GOT3 (cell line): Measurements from ENCODE around the gene COX14.
"Not testable (repeated sequence)": the region's sequence is repeated elsewhere in the genome, so short reads cannot be mapped to it uniquely, and the experiment has no call there.

Source experiments
- DNase-seq: peaks from one replicate; lab custom pipeline; 2025; ENCODE audit warnings: mixed read lengths; lab: John Stamatoyannopoulos, UW

COX14 gene

DNA sequence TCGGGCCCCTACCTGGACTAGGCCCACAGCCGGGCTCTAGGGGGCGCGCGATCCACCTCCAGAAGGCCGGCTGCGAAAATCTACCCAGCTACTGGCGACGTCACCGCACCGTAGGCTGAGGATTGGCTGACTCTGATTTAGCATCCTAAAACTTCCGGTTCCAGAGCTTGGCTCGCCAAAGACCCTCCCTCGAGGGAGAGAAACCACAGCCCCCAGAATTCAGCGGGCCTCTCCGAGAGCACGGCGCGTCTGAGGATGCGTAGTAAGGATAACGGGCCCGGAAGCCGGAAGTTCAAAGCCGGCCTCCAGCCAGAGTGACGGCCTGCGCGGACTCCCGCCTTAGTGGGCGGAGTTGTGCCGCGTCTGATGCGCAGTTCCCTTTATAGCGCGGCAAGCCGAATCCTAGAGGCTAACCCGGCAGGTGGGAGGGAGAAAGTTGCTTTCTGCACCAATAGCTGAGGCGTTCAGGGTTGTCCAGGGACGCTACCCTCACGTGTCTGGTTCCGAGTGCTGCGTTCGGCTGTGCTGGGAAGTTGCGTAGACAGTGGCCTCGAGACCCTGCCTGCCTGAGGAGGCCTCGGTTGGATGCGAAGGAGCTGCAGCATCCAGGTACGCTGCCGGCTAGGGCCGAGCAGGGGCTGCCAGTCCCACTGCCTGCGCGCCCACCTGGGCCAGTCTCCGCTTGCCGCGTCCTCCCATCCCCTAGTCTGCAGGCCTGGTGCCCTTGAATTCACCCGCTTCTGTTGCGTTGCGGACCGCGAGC is at the start of gene COX14:
Gene COX14, plus strand, starts transcription at position 544 of the 763 bp plus-strand sequence. CDS start 7,808 bp downstream, outside the sequence.
- DNase-seq: peak; percentile 93

DNA sequence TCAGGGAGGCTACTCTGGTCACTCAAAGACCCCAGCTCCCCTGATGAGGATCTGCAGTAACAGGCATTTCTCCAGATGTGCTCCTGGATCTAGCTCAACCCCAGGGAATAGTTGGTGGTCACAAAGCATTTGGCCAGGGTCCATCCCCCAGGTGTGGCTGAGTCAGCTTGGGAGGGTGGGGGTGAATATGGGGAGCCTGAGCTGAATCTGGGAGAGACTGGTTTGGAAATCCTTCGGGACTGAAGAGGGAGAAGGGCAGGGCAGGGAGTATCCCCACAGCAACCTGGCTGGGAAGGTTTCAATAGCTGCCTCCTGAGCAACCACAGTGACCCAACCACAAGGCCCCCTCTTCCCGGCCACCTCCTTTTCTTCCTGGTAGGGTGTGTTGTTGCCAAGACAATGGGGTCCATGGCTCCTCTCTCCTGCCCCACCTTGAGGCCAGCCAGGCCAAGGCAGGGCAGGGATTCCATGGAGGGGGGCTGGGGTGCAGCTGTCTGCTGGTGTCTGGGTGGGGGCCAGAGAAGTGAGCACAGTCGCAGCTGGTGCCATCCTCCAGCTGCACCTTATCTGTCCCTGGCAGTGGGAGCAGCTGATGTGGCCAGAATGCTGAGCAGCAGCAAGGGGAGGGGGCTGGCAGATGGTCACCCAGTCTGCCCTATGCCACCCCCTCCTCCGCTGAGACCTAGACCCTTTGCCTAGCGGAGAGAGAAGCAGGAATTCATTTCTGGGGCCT is 49.1 kb upstream of the COX14 start:
- DNase-seq: no peak

DNA sequence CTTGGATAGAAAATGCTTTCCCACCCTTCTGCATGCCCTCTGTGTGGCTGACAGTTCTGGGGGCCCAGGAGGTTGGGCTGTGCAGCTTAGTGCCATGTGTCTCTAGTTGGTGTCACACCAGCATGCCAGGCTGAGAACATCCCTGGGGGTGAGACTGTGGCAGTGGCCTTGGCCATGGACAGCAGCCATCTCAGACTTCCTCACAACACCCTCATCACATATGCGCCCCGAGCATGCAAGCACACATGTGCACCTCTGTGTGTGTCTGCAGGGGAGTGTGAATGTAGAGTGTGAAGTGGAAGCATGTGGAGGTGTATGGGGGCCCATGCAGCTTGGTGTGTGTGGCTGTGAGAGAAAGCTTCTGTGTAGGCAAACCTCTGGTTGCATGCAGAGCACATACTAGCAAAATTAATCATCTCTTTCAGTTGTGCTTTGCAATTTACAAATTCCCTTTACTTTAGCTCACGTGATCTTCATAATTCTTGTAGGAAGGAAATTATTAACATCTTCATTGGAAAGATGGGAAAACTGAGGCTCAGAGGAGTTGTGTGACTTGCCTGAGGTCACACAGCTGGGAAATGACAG is 46.2 kb upstream of the COX14 start:
- no peak for DNase-seq

DNA sequence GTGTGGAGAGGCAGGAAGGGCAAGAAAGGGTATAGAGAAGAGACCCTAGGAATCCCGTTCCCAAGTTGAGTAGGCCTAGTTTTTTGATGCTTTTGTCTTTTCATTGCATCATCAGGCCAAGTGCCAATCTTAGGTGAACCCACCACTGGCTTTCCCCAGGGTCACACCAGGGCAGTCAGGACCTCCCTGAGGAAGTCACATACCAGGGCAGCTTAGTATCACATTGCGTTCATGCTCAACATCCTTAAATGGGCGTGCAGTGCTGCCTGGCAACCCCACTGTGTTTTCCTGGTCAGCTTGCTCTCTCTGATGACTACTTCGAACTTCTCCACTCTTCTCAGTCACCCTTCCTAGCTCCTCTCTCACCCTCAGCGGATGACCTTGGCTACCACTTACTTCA is 45.6 kb upstream of the COX14 start:
- DNase-seq: peak; percentile 11

DNA sequence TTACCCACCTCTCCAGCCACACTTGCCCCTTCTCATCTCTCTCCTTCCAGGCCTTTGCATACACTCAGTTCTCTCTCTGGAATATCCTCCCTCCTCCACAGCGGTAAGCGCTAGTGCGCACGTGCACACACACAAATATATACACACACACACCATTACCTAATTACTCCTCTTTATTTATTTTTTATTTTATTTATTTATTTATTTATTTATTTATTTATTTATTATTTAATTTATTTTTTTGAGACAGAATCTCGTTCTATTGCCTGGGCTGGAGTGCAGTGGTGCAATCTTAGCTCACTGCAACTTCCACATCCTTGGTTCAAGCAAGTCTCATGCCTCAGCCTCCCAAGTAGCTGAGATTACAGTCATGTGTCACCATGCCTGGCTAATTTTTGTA is 43.0 kb upstream of the COX14 start:
- no peak for DNase-seq

DNA sequence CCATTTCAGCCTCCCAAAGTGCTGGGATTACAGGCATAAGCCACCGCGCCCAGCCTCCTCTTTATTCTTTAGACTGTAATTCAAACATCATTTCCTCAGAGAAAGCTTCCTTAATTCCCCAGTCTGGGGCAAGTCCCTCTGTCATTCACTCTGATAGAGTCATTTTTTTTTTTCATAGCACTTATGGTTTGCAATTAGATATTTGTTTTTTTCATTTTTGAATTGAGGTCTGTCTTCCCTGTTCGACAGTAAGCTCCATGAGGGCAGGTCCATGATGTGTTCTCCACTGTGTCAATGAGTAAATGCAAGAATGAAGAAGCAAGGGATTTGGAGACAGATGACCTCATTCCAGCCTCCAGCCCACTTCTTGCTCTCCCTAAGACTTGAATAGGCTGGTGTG is 42.5 kb upstream of the COX14 start:
- no peak for DNase-seq

DNA sequence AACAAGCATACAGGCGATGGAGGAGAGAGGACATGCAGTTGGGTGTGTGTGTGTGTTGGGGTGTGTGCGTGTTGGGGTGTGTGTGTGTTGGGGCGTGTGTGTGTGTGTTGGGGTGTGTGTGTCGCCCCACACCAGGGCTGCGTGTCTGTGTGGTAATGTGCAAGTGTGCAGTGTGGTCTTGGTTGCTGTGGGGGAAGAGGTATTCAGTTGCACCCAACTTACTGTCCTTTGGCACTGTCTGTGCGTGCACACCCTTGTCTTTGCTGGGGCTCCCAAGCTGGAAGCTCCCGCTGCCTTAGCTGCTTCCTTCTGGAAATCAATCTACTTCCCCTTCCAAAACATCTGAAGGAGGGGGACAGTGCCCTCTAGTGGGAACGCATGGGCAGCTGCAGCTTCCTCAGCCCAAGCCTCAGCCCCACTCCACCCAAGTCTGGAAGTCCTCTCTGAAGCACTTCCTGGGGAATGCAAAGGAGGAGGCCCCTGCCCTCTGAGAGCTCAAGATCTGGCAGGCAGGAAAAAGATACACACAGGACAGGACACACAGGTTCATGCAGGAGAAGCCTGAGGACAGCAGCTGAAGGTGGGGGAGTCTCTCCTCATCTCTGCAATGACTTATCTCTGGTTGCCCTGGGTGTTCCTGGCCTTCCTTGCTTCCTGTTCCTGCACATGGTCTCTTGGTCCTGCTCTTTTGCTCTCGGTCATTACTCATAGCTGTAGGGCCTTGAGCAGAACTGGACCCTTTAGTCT is 41.5 kb upstream of the COX14 start:
- peak; percentile 15 for DNase-seq

DNA sequence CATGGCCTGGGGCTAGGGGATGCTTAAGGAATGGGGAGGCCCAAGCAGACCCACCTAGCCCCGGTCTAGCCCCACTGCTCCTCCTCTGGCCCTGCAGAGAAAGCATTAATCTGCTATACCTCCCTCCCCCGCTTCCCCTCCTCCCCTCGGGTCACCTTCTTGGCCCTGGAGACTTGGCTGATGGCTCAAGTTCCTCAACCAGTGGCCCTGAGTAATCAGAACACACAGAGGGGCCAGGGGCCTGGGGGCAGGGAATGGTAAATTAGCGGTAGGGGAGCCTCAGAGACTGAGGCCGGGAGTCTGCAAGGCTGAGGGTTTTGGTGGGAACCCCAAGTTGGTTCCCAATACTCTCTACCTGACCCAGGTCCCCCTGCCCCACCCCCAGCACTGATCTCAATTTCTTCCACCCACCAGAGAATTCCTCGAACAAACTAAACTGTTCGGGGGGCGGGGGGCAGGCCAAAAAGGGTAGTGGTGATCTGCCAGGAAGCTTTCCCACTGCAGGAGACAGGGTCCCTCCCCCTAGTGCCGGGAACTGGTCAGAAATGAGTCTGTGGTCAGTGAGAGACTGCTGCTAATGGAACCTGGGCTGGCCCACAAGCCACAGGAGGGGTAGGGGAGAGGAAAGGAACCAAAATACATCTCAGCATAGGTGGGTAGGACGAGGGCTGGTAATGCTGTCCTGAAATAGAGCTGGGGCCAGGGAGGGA is 39.7 kb upstream of the COX14 start:
- no peak for DNase-seq

DNA sequence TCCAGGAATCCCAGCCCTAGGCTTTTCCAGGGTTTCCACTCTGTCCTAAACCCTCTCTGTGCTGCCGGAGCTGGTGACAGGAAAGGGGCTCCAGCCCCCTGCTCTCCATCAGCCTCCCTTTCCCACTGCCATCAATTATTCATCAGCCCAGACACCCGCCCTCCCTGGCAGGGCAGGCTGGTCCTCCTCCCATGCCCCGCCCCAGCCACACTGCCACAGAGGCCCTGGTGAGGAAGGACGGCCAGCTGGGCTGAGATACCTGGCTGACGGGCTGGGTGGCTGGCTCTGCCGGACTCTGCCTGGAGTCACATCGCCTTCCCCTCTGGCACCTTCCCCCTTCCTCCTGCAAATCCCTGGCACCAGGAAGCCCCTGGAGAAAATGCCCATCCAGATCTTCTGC is 38.8 kb upstream of the COX14 start:
- DNase-seq: no peak

DNA sequence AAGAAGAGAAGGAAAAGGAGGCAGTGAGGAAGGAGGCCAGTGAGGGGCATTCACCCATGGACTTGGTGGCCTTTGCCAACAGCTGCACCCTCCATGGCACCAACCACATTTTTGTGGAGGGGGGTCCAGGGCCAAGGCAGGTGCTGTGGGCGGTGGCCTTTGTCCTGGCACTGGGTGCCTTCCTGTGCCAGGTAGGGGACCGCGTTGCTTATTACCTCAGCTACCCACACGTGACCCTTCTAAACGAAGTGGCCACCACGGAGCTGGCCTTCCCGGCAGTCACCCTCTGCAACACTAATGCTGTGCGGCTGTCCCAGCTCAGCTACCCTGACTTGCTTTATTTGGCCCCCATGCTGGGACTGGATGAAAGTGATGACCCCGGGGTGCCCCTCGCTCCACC is 38.3 kb upstream of the COX14 start:
- no peak for DNase-seq

DNA sequence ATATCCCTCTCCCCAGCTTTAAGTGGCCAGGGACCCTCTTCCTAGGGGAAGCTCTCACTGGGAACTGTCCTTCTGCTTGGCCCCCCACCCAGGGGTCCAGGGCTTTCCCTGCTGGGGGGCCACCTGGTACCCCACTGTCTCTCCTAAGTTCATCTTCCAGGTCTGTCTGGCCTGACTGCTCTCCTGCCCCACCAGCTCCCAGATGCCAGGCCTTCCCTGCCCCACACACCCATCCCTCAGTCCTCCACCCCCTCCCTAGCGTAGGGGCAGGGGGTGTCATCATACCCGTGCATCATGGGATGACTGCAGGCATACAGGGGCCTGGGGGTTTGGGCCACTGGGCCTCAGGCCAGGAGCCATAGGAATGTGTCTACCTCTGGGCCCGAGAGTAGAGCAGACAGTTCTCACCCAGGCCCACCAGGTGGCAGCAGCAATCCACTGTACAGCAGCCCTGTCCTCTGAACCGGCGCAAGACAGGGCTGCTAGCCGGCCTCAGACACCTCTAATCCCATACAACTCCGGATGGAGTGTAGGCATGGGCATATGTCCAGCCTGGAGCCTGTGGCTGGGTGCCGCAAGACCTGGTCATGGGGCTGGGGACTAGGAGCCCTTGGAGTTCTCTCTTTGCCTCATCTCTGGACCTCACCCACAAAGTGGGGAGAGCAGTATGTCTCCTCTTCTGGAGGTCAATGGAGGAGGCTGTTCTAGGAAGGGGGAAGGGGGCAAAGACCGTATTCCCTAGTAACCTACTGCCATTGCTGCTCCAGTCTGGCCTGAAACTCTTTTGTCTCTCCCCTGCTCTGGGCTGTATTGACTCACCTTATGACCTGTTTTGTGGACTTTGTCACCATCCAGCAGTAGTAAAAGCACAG is 36.9 kb upstream of the COX14 start:
- peak; percentile 40 for DNase-seq

DNA sequence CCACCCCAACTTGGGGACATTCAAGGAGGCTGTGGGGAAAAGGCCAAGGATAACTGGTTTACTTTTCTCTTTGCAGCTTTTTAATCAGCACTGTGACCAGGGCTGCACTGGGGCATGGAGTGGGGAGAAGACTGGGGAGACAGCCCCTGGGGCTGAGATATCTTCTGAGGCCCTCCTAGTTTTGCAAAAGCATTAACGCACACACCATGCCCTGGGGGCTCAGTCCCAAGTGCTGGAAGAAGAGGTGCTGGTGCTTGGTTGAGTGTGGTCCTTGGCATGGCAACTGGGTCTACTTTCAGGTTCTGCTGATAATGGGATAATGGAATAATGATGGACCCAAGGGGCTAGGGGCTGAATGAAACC is 36.2 kb upstream of the COX14 start:
- DNase-seq: no peak

DNA sequence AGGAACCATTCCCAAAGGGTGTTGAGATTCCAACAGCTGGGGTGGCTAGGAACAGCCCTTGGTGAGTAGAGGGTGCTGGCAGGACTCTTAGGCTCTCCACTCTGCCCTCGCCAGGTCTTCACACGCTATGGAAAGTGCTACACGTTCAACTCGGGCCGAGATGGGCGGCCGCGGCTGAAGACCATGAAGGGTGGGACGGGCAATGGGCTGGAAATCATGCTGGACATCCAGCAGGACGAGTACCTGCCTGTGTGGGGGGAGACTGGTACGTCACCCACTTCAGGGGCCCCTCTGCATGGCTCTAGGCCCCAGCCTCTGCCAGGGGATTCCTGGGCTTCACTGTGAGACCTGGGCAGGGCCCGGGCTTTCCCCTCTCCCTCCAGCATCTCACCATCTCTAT is 34.9 kb upstream of the COX14 start:
- DNase-seq: no peak

DNA sequence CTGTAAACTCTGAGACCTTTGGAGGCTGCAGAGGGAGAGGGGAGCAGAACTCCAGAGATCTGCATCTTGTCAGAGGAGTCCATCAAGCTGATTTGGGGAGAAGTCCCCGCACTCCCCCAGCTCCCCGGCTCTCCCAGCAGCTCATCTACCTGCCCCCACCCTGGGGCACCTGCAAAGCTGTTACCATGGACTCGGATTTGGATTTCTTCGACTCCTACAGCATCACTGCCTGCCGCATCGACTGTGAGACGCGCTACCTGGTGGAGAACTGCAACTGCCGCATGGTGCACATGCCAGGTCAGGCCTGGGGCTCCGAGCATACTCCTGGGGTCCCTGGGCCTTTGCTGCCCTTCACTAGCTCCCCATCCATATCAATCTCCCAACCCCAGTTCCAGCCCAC is 33.8 kb upstream of the COX14 start:
- no peak for DNase-seq

DNA sequence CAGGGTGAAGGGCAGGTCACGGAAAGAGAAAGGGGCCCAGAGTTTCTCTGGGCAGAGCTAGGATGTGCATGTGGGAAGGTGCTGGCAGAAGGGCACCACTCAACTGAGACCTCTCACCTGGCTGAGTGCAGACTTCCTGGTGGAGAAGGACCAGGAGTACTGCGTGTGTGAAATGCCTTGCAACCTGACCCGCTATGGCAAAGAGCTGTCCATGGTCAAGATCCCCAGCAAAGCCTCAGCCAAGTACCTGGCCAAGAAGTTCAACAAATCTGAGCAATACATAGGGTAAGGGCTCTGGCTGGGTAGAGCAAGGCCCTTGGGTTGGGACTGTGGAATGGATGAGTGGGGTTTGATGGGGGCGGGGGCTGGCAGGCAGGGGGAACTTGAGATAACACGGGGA is 32.3 kb upstream of the COX14 start:
- DNase-seq: no peak

DNA sequence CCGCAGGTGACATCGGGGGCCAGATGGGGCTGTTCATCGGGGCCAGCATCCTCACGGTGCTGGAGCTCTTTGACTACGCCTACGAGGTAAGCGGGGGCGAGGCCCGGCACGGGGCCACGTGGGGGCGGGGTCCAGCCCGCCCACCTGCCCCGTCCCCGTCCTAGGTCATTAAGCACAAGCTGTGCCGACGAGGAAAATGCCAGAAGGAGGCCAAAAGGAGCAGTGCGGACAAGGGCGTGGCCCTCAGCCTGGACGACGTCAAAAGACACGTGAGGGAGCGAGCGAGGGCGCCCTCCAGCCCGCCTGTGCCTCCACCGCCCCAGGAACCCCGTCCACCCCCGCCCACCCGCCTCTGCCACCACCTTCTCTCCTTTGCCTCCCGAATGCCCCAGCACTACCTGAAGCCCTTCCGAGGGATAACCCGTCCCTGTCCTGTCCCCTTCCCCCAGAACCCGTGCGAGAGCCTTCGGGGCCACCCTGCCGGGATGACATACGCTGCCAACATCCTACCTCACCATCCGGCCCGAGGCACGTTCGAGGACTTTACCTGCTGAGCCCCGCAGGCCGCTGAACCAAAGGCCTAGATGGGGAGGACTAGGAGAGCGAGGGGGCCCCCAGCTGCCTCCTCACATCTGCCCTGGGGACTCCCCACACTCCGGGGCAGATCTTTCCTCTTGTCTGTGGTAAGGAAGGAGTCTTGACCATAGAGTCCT is 30.8 kb upstream of the COX14 start:
- no peak for DNase-seq

DNA sequence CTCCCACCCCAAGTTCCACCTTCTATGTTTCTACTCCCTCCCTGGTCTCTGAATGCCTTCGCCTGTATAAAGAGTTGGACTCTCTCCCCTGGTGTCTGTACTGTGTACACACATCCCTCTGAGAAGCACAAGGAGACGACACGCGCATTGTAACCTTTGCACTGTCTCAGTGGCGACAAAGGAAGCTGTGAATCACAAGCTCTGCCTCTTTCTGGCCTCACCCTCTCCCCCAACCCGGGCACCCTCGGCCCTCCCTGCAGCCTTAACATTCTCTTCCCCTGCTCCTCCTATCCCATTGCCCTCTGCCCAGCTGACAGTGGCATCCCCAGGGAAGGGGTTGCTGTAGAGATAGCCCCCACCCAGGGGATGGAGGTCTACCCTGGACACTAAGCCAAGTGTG is 29.4 kb upstream of the COX14 start:
- no peak for DNase-seq

DNA sequence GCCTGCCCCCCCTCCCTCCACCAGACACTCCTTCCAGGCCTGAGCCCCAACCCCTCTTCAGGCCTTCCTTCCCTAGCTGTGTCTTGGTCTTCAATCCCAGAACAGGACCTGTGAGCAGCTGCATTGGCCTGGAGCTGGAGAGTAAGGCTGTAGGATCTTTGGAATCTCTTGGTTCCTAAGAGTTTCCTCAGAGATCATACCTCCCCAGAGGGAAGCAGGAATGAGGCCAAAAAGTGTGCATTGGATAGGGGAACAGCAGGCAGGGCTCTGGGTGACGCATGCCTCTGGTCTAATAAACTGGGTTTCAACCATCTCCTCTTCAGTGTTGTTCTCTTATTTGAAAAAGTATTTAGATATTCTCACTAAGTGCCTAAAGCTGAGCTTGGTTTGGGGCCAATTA is 28.7 kb upstream of the COX14 start:
- DNase-seq: no peak

DNA sequence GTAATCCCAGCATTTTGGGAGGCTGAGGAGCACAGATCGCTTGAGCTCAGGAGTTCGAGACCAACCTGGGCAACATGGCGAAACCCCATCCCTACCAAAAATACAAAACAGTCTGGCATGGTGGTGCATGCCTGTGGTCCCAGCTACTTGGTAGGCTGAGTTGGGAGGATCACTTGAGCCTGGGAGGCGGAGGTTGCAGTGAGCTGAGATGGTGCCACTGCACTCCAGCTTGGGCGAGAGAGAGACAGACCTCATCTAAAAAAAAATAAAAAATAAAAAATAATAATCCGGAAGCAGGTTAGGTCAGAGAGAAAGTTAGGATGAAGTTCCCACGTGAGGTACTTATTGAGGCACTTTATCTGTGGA is 27.6 kb upstream of the COX14 start:
- not testable (repeated sequence) for DNase-seq
